Upper lobe of right lung (tissue), 1 donor: ENCODE data around the gene CDH3. TPM values are rescaled to one million over a fixed set of nuclear protein-coding genes. Genes with fewer than 3 reads are reported as not detected.

Experiments used
- ATAC-seq: fragments of 200-7000 bp; cut with Tn5 transposase; one replicate; pipeline ENCODE4 v1.9.1; 2020; ENCODE audit warnings: mild to moderate bottlenecking, moderate library complexity
- DNase-seq: peaks from one replicate; pipeline ENCODE4 v3.0.0-alpha.2; 2020
- H3K27ac ChIP-seq: fragments of 200-600 bp; one replicate; pipeline ENCODE4 v1.8.0; 2022
- H3K27me3 ChIP-seq: fragments of 200-600 bp; one replicate; pipeline ENCODE4 v1.8.0; 2022; ENCODE audit warnings: mild to moderate bottlenecking
- H3K36me3 ChIP-seq: fragments of 200-600 bp; one replicate; pipeline ENCODE4 v1.8.0; 2022
- H3K4me1 ChIP-seq: fragments of 200-600 bp; one replicate; pipeline ENCODE4 v1.8.0; 2022
- H3K4me3 ChIP-seq: fragments of 200-600 bp; one replicate; pipeline ENCODE4 v1.8.0; 2022; ENCODE audit warnings: mild to moderate bottlenecking
- H3K9me3 ChIP-seq: fragments of 200-600 bp; one replicate; pipeline ENCODE4 v1.8.0; 2022
- intact Hi-C: fragments of 100-400 bp; cut with DNase I; formaldehyde crosslinking; loops from one replicate; pipeline ENCODE4 v1.11.0; 2022
- total RNA-seq: library from RNA; stranded (reverse); fragmentation: NEBNext Ultra II Directional; extraction: Animal tissue kit (Norgen Biotek cat#: 25700); gene quantifications from one replicate; pipeline ENCODE4 v1.2.1, GENCODE V29; 2021
- TF ChIP-seq, protein P1 (sequence below): fragments of 200-600 bp; IDR thresholded peaks from one replicate; pipeline ENCODE4 v1.8.0; 2022; ENCODE audit warnings: antibody characterized with exemption
- donor health status: DM: no; HTN: yes; CAD: no; lungs with severe emphysema.

Gene CDH3
- total RNA-seq, 1 donor from 2014 or later = 9.6 TPM

DNA sequence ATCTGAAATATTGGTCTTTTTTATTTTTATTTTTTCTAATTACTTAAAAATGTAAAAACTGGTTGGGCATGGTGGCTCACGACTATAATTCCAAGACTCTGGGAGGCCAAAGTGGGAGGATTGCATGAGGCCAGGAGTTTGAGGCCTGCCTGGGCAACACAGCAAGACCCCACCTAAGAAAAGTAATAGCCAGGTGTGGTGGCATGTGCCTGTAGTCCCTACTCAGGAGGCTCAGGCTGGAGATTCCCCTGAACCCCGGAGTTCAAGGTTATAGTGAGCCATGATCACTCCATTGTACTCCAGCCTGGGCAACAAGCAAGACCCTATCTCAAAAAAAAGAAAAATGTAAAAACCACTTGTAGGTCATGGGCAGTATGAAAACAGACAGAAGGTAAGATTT lies 36.8 kb upstream of the CDH3 start:
- Histone ChIP-seq H3K4me3 (no peak overlapping the region), H3K27me3 (no peaks in the 10 kb centered on the region), H3K9me3 (no peaks in the 10 kb centered on the region), H3K36me3 (no peaks in the 10 kb centered on the region), H3K27ac (no peak overlapping the region), H3K4me1 (no peaks in the 10 kb centered on the region)
- no peak for ATAC-seq
- DNase-seq = no peak
- TF ChIP-seq, protein P1, sequence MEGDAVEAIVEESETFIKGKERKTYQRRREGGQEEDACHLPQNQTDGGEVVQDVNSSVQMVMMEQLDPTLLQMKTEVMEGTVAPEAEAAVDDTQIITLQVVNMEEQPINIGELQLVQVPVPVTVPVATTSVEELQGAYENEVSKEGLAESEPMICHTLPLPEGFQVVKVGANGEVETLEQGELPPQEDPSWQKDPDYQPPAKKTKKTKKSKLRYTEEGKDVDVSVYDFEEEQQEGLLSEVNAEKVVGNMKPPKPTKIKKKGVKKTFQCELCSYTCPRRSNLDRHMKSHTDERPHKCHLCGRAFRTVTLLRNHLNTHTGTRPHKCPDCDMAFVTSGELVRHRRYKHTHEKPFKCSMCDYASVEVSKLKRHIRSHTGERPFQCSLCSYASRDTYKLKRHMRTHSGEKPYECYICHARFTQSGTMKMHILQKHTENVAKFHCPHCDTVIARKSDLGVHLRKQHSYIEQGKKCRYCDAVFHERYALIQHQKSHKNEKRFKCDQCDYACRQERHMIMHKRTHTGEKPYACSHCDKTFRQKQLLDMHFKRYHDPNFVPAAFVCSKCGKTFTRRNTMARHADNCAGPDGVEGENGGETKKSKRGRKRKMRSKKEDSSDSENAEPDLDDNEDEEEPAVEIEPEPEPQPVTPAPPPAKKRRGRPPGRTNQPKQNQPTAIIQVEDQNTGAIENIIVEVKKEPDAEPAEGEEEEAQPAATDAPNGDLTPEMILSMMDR = no peak
- intact Hi-C loops = no loop called here

DNA sequence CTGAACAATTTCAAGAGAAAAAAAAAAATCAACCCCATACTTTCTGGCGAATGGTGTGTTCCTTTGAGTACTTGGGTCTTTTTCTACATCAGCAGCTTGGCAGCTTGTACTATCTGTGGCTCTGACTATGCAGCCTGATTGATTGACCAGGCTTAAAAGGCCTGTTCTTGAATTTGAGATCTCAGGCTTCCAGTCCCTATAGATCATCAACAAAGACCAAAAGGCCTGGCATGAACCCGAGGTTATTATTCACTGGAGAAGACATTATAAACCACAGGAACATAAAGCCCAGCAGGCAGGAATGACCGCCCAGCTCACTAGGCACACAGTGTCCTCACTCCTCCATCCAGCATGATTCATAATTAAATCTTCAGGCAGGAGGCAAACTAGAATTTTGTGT lies 32.1 kb upstream of the CDH3 start:
- H3K9me3 ChIP-seq = no peaks in the 10 kb centered on the region
- no peak for ATAC-seq
- intact Hi-C loops = no loop called here

DNA sequence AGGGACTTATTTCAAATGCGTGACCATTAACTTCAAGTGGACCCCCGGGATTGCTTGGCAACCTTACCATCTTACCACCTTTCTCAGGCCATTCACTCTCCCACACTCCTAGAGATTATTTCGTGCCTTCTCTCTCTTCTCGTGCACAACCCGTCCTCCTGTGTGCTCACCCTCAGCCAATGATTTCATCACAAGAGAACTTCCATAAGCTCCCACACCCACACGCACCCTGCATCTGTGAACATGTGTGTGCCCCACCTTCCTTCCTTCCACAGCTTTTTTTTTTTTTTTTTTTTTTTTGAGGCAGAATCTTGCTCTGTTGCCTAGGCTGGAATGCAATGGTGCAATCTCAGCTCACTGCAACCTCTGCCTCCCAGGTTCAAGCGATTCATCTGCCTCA lies 27.4 kb upstream of the CDH3 start:
- H3K4me3 ChIP-seq = no peak overlapping the region
- TF ChIP-seq, protein P1 = no peak
- intact Hi-C loops = no loop called here
- H3K27ac ChIP-seq = no peak overlapping the region
- no peaks in the 10 kb centered on the region for H3K36me3 ChIP-seq
- no peaks in the 10 kb centered on the region for H3K27me3 ChIP-seq
- no peaks in the 10 kb centered on the region for H3K4me1 ChIP-seq
- no peak for ATAC-seq
- DNase-seq = no peak
- H3K9me3 ChIP-seq = no peaks in the 10 kb centered on the region

More for the DNA sequence above, 32.1 kb upstream of the CDH3 start:
- TF ChIP-seq, protein P1 = no peak
- Histone ChIP-seq H3K27me3 (no peaks in the 10 kb centered on the region), H3K4me1 (no peaks in the 10 kb centered on the region), H3K27ac (no peak overlapping the region), H3K36me3 (no peaks in the 10 kb centered on the region), H3K4me3 (no peak overlapping the region)
- DNase-seq = no peak

DNA sequence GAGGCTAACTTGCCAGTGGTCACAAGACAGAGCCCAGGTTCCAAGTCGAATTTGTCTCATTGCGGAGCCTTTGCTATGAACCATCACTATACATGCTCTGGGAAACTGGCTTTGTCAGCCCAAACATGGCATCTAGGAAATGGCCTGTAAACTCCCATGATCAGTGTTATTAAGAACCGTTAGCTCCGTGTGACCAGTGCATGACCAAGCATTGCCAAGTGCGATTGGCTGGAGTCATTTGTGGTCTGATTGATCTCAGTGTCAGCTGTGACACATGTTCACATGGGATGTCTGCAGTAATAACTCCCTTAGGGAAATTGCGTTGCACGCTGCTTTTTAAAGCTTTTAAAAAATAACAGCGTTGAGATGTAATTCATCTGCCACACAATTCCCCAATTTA lies 18.6 kb upstream of the CDH3 start:
- Histone ChIP-seq H3K4me3 (no peak overlapping the region), H3K36me3 (no peaks in the 10 kb centered on the region), H3K9me3 (no peaks in the 10 kb centered on the region), H3K27me3 (no peaks in the 10 kb centered on the region), H3K27ac (no peak overlapping the region), H3K4me1 (no peaks in the 10 kb centered on the region)
- TF ChIP-seq, protein P1 = no peak
- intact Hi-C loops = no loop called here
- DNase-seq = no peak
- no peak for ATAC-seq

DNA sequence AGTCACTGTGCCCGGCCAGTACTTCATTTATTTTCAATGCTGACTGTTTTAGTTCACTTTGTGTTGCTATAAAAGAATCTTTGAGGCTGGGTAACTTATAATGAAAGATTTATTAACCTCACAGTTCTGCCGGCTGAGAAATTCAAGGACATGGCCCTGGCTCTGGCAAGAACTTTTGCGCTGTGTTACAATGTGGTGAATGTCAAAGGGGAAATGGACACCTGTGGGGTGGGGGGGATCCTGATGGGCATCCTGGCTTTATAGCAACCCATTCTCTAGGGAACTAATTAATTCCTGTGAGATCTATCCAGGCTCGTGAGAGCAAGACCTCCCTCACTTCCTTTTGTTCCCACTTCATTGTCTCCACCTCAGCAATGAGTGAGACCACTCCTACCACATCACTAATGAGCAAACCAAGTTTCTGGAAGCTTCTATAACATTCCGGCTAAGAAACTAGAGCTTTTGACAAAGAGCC lies 17.1 kb upstream of the CDH3 start:
- DNase-seq (no peak), ATAC-seq (no peak)
- Histone ChIP-seq H3K9me3 (no peaks in the 10 kb centered on the region), H3K36me3 (no peaks in the 10 kb centered on the region), H3K27me3 (no peaks in the 10 kb centered on the region), H3K27ac (no peak overlapping the region), H3K4me3 (no peak overlapping the region), H3K4me1 (no peaks in the 10 kb centered on the region)
- intact Hi-C loops = no loop called here
- TF ChIP-seq, protein P1 = no peak

DNA sequence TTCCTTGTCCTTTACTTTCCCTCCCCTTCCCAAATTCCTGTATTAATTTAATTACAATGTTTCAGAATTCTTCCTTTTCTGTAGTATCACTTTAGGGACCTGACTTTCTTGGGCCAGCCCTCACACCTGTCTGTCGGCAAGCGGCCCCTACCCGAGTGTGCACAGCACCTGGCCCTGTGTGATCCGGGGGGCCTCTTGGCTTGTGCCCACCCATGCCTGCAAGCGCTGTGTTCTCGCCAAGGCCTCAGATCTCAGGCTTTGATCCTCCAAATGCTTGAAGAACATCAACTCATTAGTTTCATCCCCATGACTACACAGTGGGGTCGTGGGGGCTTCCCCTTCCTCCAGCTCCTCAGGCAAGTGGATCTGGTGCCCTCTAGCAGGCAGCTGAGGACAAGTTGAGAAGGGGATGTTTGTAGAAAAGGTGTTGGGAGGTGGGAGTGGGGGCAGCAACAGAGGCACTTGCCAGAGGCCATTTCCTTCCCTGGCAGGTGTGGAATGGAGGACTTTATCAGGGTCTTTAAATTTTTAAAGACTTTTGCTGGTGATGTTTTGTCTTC lies 15.7 kb upstream of the CDH3 start:
- intact Hi-C loops = no loop called here
- H3K36me3 ChIP-seq = no peaks in the 10 kb centered on the region
- no peak for ATAC-seq
- H3K27ac ChIP-seq = no peak overlapping the region
- TF ChIP-seq, protein P1 = no peak
- DNase-seq = no peak
- H3K4me1 ChIP-seq = no peaks in the 10 kb centered on the region
- H3K4me3 ChIP-seq = no peak overlapping the region
- H3K27me3 ChIP-seq = no peaks in the 10 kb centered on the region
- H3K9me3 ChIP-seq = no peaks in the 10 kb centered on the region
